Right ventricle myocardium superior (tissue), 1 donor: ENCODE data around the gene RTL10. TPM values are rescaled to one million over a fixed set of nuclear protein-coding genes. Genes with fewer than 3 reads are reported as not detected.
A peak's percentile ranks its signal among the peaks of the same experiment; 100 is the strongest.

ENCODE experiments used
- ATAC-seq: fragments of 200-7000 bp; cut with Tn5 transposase; one replicate; pipeline ENCODE4 v1.9.1; 2020; ENCODE audit warnings: mild to moderate bottlenecking; ENCODE audit not compliant: poor library complexity
- DNase-seq: peaks from one replicate; pipeline ENCODE4 v3.0.0-alpha.2; 2020
- intact Hi-C: fragments of 100-400 bp; cut with DNase I; formaldehyde crosslinking; loops from one replicate; pipeline ENCODE4 v1.11.2; 2022
- long read RNA-seq: library from polyadenylated mRNA; unstranded; transcript quantifications from one replicate; pipeline ENCODE4 v2.0.0, GENCODE V29; 2021
- total RNA-seq: library from RNA; stranded (reverse); fragmentation: NEBNext Ultra II Directional; extraction: Animal tissue kit (Norgen Biotek cat#: 25700); gene quantifications from one replicate; pipeline ENCODE4 v1.2.1, GENCODE V29; 2021
- donor health status: DM: no; HTN: yes; CAD: no; lungs with severe emphysema.

RTL10 gene
- total RNA-seq = 6.2 TPM
- long read RNA-seq, full-length matches to known transcripts = 10 of 11 reads
- long read RNA-seq, partial matches to known transcripts = 0 of 11 reads
- long read RNA-seq, other reads (novel, unspliced or antisense) = 1 of 11 reads

- intact Hi-C loops = loop anchor here (5.0 kb wide), 2 partner anchors 48 to 128 kb away; no protein-coding TSS in a partner anchor
- peak; percentile 99 for DNase-seq
- peak; percentile 99 for ATAC-seq
Observed at GRCh38 chr22:19854778-19855503, at the start of gene RTL10, which contains the start of gene GNB1L. TSS of gene RTL10 (minus strand) at chr22:19854874. CDS start at chr22:19852261, 2,613 bp downstream. TSS of gene GNB1L (minus strand) at chr22:19854874. CDS start at chr22:19821355, 33,519 bp downstream.

- DNase-seq = no peak
- intact Hi-C loops = no loop called here
- no peak for ATAC-seq
Observed at GRCh38 chr22:19904174-19904856, 49.6 kb upstream of the RTL10 start.

- intact Hi-C loops = no loop called here
- no peak for DNase-seq
Observed at GRCh38 chr22:19903513-19903912, 48.8 kb upstream of the RTL10 start.

GRCh38 chr22:19903031-19903430 lies 48.4 kb upstream of the RTL10 start:
- intact Hi-C loops = no loop called here
- ATAC-seq = no peak
- no peak for DNase-seq

More at GRCh38 chr22:19903513-19903912, 48.8 kb upstream of the RTL10 start:
- ATAC-seq = no peak

GRCh38 chr22:19902245-19902715 lies 47.6 kb upstream of the RTL10 start:
- intact Hi-C loops = no loop called here
- DNase-seq (no peak), ATAC-seq (no peak)

- intact Hi-C loops = no loop called here
- DNase-seq (no peak), ATAC-seq (no peak)
Observed at GRCh38 chr22:19901577-19902244, 47.0 kb upstream of the RTL10 start.

- ATAC-seq = no peak
- DNase-seq = no peak
- intact Hi-C loops = no loop called here
Observed at GRCh38 chr22:19900707-19901436, 46.2 kb upstream of the RTL10 start.

- no peak for DNase-seq
- intact Hi-C loops = no loop called here
- ATAC-seq = no peak
Observed at GRCh38 chr22:19898831-19899567, 44.3 kb upstream of the RTL10 start.

- no peak for ATAC-seq
- intact Hi-C loops = no loop called here
- DNase-seq = no peak
Observed at GRCh38 chr22:19898145-19898544, 43.5 kb upstream of the RTL10 start.

- ATAC-seq = no peak
- DNase-seq = no peak
- intact Hi-C loops = no loop called here
Observed at GRCh38 chr22:19897726-19898125, 43.1 kb upstream of the RTL10 start.

- intact Hi-C loops = no loop called here
- DNase-seq (peak; percentile 33), ATAC-seq (no peak)
Observed at GRCh38 chr22:19896665-19897355, 42.1 kb upstream of the RTL10 start.

GRCh38 chr22:19895160-19895849 lies 40.6 kb upstream of the RTL10 start:
- no peak for DNase-seq
- intact Hi-C loops = no loop called here
- no peak for ATAC-seq

GRCh38 chr22:19893363-19893762 lies 38.7 kb upstream of the RTL10 start:
- intact Hi-C loops = no loop called here
- DNase-seq (no peak), ATAC-seq (no peak)

GRCh38 chr22:19892925-19893324 lies 38.3 kb upstream of the RTL10 start:
- no peak for ATAC-seq
- intact Hi-C loops = no loop called here
- DNase-seq = no peak

GRCh38 chr22:19892257-19892879 lies 37.7 kb upstream of the RTL10 start:
- intact Hi-C loops = no loop called here
- ATAC-seq = no peak
- no peak for DNase-seq
